GM19025 (cell line): ENCODE measurements around the gene IGF2BP1.
"Not testable (repeated sequence)": the region's sequence is repeated elsewhere in the genome, so short reads cannot be mapped to it uniquely, and the experiment has no call there.

Source experiments
- ATAC-seq: cut with Tn5 transposase; IDR thresholded peaks from one replicate; pipeline ENCODE4 v1.9.1; 2021; ENCODE audit warnings: mild to moderate bottlenecking, low read depth, moderate library complexity; ENCODE audit not compliant: unreplicated experiment

The IGF2BP1 gene

DNA sequence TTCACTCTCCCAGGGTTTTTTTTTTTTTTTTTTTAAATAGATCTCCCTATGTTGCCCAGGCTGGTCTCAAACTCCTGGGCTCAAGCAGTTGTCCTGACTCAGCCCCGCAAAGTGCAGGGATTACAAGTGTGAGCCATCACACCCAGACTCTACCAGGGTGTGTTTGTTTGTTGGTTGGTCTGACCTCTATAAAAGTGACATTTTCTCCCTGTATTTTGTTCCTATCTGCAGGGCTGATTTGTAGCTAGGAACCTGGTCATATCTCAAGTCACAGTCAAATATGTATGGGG, 89.1 kb downstream of the IGF2BP1 start:
- ATAC-seq = no peak

DNA sequence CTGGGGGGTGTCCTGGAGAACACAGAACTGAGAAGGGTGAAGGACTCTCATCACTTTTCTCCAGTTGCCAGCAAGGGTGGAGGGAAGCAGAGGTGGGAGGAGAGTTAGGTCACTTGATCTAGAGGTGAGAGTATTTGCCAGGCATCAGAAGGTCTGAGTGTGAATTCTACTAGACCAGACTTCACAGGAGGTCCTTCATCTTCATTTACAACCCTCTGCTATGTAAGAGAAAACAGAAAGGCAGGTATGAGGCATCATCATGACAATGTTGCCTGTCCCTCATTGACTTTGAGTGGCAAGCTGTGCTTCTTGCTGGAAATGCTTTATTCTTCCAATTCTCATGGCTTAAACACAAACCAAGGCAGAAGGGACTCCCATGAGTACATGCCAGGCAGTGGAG, 89.5 kb downstream of the IGF2BP1 start:
- no peak for ATAC-seq

DNA sequence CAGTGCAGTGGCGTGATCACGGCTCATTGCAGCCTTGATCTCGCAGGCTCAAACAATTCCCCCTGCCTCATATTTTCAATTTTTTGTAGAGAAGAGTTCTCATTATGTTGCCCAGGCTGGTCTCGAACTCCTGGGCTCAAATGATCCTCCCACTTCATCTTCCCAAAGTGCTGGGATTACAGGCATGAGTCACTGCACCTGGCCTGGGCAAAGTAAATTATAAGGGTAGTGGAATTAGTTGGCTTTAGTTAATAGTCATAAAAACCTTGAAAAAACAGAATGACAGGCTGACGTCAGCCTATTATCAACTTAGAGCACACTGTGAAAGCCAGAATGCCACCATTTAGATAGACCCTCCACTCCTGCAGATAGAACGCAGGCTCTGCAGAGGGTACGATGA, 91.9 kb downstream of the IGF2BP1 start:
- no peak for ATAC-seq

DNA sequence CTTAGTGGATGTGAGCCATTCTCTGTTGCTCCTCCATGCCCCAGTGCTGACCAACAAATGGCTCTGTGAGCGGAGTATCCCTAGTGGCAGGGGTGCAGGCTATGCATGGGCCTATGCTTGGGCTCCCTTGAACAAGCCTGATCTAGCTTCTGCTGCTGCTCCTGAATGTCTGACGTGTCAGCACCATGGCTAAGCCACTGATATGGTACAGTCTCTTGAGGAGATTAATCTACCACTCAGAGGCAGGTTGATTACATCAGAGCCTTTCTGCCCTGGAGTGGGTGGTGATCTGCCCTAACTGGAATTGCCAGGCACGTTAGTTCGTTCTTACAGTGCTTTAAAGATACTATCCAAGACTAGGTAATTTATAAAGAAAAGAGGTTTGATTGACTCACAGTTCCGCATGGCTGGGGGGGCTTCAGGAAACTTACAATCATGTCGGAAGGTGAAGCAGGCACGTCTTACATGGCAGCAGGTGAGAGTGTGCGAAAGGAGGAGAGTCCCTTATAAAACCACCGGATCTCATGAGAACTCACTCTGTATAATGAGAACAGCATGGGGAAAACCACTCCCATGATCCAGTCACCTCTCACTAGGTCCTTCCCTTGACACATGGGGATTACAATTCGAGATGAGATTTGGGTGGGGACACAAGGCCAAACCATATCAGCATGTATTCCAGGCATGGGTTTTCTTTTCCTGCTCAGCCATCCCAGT, 93.9 kb downstream of the IGF2BP1 start:
- ATAC-seq = no peak

DNA sequence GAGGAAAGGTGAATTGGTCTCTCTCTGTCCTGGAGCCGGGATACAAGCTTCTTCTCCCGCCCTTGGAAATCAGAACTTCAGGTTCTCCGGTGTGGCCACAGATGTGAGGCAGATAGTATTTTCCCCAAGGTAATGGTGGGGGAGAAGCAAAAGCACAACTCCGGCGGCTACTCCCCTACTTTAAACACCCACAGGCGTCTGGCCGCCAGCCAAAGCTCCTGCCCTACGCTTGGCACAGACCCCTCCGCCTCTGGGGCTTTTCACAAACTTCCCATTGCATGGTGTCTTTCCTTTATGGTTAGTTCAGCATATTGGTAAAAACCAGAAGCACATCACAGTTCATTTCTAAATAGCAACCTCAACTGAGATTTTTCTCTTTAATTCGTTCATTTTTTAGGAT, 95.9 kb downstream of the IGF2BP1 start:
- no peak for ATAC-seq

DNA sequence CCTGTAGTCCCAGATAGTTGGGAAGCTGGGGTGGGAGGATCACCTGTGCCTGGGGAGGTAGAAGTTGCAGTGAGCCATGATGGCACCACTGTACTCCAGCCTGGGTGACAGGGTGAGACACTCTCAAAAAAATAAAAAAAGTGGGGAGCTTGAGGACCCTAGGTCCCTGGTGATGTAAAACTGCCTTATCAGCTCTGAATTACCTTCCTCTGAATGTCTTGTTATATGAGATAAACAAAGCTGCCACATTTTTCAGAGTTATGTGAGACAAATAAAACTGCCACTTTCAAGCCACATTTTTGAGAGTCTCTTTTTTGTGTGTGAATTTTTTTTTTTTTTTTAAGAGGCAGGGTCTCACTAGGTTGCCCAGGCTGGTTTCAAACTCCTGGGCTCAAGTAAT, 103.4 kb downstream of the IGF2BP1 start:
- no peak for ATAC-seq

DNA sequence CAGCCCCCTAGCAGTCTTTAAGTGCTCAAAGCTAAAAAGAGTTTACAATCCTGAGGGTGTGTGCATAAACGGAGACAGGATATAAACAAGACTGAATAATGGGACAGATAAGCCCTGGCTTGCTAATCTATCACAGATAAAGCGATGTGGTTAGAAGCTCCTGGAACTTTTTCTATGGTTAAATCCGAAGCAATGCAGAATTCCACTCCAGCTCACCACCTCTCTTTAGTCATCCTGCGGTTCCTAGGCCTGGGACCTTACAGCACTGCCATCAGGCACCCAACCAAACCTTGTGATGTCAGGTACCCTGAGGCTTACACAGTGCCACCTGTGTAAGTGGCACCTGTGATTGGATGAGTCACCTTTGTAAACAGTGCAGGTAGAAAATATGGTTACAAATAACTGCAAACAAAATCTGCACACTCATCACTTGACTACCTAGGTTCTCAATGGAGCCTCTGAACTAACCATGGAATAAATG, 103.9 kb downstream of the IGF2BP1 start:
- no peak for ATAC-seq

DNA sequence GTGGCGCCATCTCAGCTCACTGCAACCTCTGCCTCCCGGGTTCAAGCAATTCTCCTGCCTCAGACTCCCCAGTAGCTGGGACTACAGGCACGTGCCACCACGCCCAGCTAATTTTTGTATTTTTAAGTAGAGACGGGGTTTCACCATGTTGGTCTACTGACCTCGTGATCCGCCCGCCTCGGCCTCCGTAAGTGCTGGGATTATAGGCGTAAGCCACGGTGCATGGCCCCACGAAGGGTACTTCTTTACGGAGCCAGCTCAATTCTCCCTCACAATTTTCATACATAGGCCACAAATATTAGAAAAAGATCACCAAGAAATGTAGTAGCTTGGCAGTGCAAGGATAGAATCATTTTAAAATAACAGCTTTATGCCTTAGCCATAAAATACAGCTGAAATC, 106.2 kb downstream of the IGF2BP1 start:
- ATAC-seq = not testable (repeated sequence)

DNA sequence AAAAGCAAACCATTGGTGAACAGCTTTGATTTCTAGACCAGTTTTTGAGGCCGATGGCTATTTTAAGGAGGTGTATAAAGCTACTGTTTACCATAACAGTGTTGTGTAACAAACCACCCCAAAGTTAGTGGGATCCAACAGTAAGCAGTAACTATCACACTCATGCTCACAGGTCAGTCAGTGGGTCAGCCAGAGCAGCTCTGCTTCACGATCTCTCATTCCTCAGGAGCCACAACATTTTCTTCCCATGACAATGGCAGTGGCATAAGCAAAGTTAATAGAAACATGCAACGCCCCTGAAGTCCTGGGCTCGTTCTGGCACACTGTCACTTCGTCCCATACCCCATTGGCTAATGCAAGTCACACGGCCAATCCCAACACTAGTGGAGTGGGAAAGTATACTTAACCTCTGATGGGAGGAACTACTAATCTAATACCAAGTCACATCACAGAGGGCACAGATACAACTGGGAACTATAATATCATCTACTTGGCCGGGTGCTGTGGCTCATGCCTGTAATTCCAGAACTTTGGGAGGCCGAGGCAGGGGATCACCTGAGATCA, 107.4 kb downstream of the IGF2BP1 start:
- ATAC-seq = no peak
